OCI-LY1 (cell line): Measurements from ENCODE around the gene SLC16A13.

Source experiments
- H2AFZ ChIP-seq: fragments of 200-600 bp; sonication (generic), shearing (Covaris generic); 2 replicates; pipeline ENCODE4 v1.6.0; 2014; ENCODE audit warnings: antibody characterized with exemption, mild to moderate bottlenecking, low read length
- H3F3A ChIP-seq: fragments of 200-600 bp; sonication (generic), shearing (Covaris generic); 2 replicates; pipeline ENCODE4 v1.6.0; 2014; ENCODE audit warnings: mild to moderate bottlenecking, antibody characterized with exemption, low read length, moderate library complexity; ENCODE audit not compliant: insufficient read depth
- H3K27ac ChIP-seq: fragments of 200-600 bp; sonication (generic); 2 replicates; pipeline ENCODE4 v1.5.1; 2014; ENCODE audit warnings: low read length, mixed run types, mild to moderate bottlenecking, low read depth; ENCODE audit not compliant: poor library complexity, severe bottlenecking
- H3K27me3 ChIP-seq: fragments of 200-600 bp; sonication (generic); 2 replicates; pipeline ENCODE4 v1.6.0; 2014; ENCODE audit warnings: antibody characterized with exemption, mild to moderate bottlenecking, low read length, moderate library complexity; ENCODE audit not compliant: insufficient read depth
- H3K36me3 ChIP-seq: fragments of 200-600 bp; sonication (generic); 2 replicates; pipeline ENCODE4 v1.6.1; 2014; ENCODE audit warnings: mild to moderate bottlenecking, antibody characterized with exemption, low read length, moderate library complexity, mixed read lengths; ENCODE audit not compliant: insufficient read depth
- H3K4me1 ChIP-seq: fragments of 200-600 bp; sonication (generic); 2 replicates; pipeline ENCODE4 v1.5.1; 2014; ENCODE audit warnings: mild to moderate bottlenecking, low read length, moderate library complexity; ENCODE audit not compliant: insufficient read depth, severe bottlenecking
- H3K4me2 ChIP-seq: fragments of 200-600 bp; sonication (generic), shearing (Covaris generic); 2 replicates; pipeline ENCODE4 v1.6.1; 2014; ENCODE audit warnings: low read length
- H3K4me3 ChIP-seq: fragments of 200-600 bp; sonication (generic); 2 replicates; pipeline ENCODE4 v1.5.1; 2014; ENCODE audit warnings: low read length, low read depth, mild to moderate bottlenecking, mixed read lengths; ENCODE audit not compliant: poor library complexity, severe bottlenecking
- H3K79me2 ChIP-seq: fragments of 200-600 bp; shearing (Covaris generic); 2 replicates; pipeline ENCODE4 v1.6.1; 2016; ENCODE audit warnings: mixed run types, low read length, mixed read lengths; ENCODE audit not compliant: insufficient read depth
- H3K9ac ChIP-seq: fragments of 200-600 bp; sonication (generic), shearing (Covaris generic); 2 replicates; pipeline ENCODE4 v1.6.1; 2014; ENCODE audit warnings: mild to moderate bottlenecking, low read length, mixed read lengths
- H3K9me2 ChIP-seq: fragments of 200-600 bp; sonication (generic), shearing (Covaris generic); 2 replicates; pipeline ENCODE4 v1.6.1; 2014; ENCODE audit warnings: low read depth, mild to moderate bottlenecking, low read length, mixed read lengths
- H3K9me3 ChIP-seq: fragments of 200-600 bp; shearing (Covaris generic); 2 replicates; pipeline ENCODE4 v1.6.1; 2014; ENCODE audit warnings: low read length, mixed read lengths
- H4K20me1 ChIP-seq: fragments of 200-600 bp; sonication (generic), shearing (Covaris generic); 2 replicates; pipeline ENCODE4 v1.6.0; 2016; ENCODE audit warnings: mild to moderate bottlenecking, low read length; ENCODE audit not compliant: insufficient read depth
- EZH2 ChIP-seq: fragments of 200-600 bp; sonication (generic), shearing (Covaris generic); IDR thresholded peaks from 2 replicates; pipeline ENCODE4 v1.8.0; 2017; ENCODE audit warnings: borderline replicate concordance, mixed run types, mild to moderate bottlenecking, antibody characterized with exemption, low read length, moderate library complexity, mixed read lengths
- TF ChIP-seq, protein P1 (sequence below): fragments of 200-600 bp; sonication (generic), shearing (Covaris generic); IDR thresholded peaks from 2 replicates; pipeline ENCODE4 v1.5.1; 2017; ENCODE audit warnings: mild to moderate bottlenecking, antibody characterized with exemption, low read length, moderate library complexity, mixed read lengths

The SLC16A13 gene

DNA sequence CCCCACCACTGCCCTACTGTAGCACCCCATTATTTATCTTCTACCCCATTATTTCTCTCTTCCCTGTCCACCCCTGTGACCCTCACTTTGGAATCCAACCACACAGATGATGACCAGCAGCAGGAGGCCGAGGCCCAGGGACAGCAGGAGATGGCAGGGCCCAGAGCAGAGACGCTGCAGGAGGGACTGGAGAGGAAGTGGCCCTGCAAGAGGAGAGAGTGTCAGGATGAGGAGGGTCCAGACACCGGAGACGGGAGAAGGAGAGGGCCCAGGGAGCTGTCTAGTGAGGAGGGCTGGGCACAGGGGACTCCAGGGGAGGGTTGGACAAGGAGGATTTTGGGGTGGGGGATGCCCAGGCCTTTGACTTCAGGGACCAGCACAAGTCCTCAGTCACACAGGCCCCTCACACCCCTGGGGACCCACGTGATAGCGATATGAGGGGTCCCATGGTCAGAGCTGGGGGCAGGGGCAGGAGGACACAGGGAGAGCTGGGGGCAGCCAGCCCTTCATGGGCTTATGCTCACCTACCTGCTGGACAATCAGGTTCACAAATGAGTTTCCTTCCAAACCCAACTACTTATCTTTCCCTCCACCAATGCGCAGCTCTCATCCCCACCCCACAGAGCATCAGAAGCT lies 42.2 kb downstream of the SLC16A13 start:
- TF ChIP-seq EZH2 = no peak
- TF ChIP-seq, protein P1, sequence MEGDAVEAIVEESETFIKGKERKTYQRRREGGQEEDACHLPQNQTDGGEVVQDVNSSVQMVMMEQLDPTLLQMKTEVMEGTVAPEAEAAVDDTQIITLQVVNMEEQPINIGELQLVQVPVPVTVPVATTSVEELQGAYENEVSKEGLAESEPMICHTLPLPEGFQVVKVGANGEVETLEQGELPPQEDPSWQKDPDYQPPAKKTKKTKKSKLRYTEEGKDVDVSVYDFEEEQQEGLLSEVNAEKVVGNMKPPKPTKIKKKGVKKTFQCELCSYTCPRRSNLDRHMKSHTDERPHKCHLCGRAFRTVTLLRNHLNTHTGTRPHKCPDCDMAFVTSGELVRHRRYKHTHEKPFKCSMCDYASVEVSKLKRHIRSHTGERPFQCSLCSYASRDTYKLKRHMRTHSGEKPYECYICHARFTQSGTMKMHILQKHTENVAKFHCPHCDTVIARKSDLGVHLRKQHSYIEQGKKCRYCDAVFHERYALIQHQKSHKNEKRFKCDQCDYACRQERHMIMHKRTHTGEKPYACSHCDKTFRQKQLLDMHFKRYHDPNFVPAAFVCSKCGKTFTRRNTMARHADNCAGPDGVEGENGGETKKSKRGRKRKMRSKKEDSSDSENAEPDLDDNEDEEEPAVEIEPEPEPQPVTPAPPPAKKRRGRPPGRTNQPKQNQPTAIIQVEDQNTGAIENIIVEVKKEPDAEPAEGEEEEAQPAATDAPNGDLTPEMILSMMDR = no peak
- Histone ChIP-seq H3K4me1 (no peaks in the 10 kb centered on the region), H4K20me1 (no peaks in the 10 kb centered on the region), H3K9me2 (no peaks in the 10 kb centered on the region), H3K27me3 (peaks cover 2% of the 10 kb centered on the region; the same call in 1 of the 2 replicates), H3F3A (no peaks in the 10 kb centered on the region), H3K4me3 (no peak overlapping the region), H3K27ac (no peak overlapping the region), H3K4me2 (no peak overlapping the region), H2AFZ (no peak overlapping the region), H3K9me3 (no peaks in the 10 kb centered on the region), H3K36me3 (no peaks in the 10 kb centered on the region), H3K79me2 (no peaks in the 10 kb centered on the region), H3K9ac (no peak overlapping the region)

DNA sequence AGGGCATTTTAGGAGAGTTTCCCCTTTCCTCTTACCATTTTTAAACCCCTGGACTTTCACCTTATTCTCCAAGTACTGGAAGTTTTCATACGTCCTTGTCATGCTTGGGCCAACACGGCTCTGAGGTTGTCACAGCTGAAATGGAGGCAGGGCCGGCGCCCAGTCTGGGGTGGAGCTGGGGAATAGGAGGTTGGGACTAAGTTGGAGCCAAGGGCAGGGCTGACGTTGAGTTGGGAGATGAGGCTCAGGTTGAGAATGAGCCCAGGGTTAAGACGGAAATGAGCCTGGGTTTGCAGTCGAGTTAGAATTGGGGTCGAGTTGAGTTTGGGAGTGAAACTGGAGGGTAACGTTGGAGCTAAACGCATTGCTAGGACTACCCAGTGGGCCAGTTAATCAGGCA lies 42.9 kb downstream of the SLC16A13 start:
- Histone ChIP-seq H3K9me3 (no peaks in the 10 kb centered on the region), H4K20me1 (no peaks in the 10 kb centered on the region), H3K36me3 (no peaks in the 10 kb centered on the region), H3K27me3 (peaks cover 2% of the 10 kb centered on the region; the same call in 1 of the 2 replicates), H3K9ac (no peak overlapping the region), H2AFZ (no peak overlapping the region), H3K4me2 (no peak overlapping the region), H3K4me3 (no peak overlapping the region), H3F3A (no peaks in the 10 kb centered on the region), H3K4me1 (no peaks in the 10 kb centered on the region), H3K27ac (no peak overlapping the region), H3K9me2 (no peaks in the 10 kb centered on the region), H3K79me2 (no peaks in the 10 kb centered on the region)
- no peak for TF ChIP-seq EZH2
- TF ChIP-seq, protein P1 = no peak

DNA sequence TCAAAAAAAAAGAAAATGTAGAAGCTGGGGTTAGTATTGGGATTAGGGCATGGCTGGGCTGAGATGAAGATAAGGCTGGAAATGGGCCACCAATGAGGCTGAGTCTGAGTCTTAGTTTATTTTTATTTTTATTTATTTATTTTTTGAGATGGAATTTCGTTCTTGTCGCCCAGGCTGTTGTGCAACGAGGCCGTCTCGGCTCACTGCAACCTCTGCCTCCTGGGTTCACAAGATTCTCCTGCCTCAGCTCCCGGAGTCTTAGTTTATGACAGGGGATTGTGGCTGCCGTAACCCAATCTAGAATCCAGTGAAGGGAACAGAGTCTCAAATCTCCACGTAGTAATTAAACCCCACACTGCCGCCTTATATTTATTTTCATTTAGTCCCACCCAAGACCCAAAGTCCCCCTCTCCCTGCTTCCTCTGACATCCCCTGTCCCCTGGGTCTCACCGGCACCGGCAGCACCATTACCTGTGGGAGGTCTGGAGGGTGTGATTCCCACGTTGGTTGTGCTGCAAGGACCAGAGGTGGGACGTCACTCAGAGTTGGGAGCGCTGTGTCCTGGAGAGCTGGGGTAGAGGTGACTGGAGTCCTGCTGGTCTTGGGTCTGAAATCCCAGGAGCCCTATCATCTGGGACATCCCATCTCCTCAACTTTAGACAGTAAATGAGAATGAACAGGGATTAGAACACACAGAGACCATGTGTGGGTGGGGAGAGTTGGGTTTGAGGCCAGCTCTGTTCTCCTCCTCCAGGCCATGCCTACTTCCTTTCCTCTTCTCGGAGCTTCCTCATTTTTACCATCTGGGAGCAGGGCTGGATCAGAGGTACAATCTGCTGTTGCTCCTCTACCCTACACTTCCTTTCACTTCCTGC lies 44.0 kb downstream of the SLC16A13 start, which contains the start of gene CLEC10A:
Gene CLEC10A (minus strand): TSS at position 671 of the 875 bp plus-strand sequence. CDS start 1,439 bp downstream, outside the sequence.
- H3K27ac ChIP-seq = no peak within 1 kb of the TSS
- no peaks in the 10 kb centered on the region for H3K36me3 ChIP-seq
- peaks cover 2% of the 10 kb centered on the region; the same call in 1 of the 2 replicates for H3K27me3 ChIP-seq
- H4K20me1 ChIP-seq = no peaks in the 10 kb centered on the region
- H3K9ac ChIP-seq = no peak within 1 kb of the TSS
- H3K4me1 ChIP-seq = no peaks in the 10 kb centered on the region
- no peak within 1 kb of the TSS for H3K4me2 ChIP-seq
- no peak within 1 kb of the TSS for H3K4me3 ChIP-seq
- H3F3A ChIP-seq = no peaks in the 10 kb centered on the region
- H3K9me3 ChIP-seq = no peaks in the 10 kb centered on the region
- H3K79me2 ChIP-seq = no peaks in the 10 kb centered on the region
- TF ChIP-seq, protein P1 = no peak
- TF ChIP-seq EZH2 = no peak
- no peaks in the 10 kb centered on the region for H3K9me2 ChIP-seq
- no peak within 1 kb of the TSS for H2AFZ ChIP-seq
